Measurements from ENCODE around the gene PRPF4. TPM values are rescaled to one million over a fixed set of nuclear protein-coding genes. Genes with fewer than 3 reads are reported as not detected.
"Not testable (repeated sequence)": the region's sequence is repeated elsewhere in the genome, so short reads cannot be mapped to it uniquely, and the experiment has no call there.

Gene PRPF4
- total RNA-seq, 6 experiments from 2014 or later: 24.5 to 32.8 (median 29.4) TPM

DNA sequence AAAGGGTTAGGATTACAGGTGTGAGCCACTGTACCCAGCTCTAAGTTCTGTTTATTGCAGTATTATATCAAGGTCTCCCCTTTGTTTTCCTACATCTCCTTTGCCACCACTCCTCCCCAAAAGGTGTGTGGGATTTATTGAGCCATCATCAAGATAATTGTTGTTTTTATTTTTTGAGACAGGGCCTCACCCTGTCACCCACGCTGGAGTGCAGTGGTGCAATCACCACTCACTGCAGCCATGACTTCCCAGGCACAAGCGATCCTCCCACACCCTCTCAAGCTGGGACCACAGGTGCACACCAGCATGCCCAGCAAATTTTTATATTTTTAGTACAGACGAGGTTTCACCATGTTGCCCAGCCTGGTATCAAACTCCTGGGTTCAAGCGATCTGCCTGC, 29.6 kb upstream of the PRPF4 start:
- H3K9me3 Mint-ChIP-seq: no peaks in the 10 kb centered on the region
- H3K27ac Mint-ChIP-seq: no peak overlapping the region
- no peak for DNase-seq
- H3K27me3 Mint-ChIP-seq (ENCODE audit: insufficient read depth): no peaks in the 10 kb centered on the region; the same call in 1 of the 2 replicates
- no peak overlapping the region for H3K4me3 Mint-ChIP-seq
- TF ChIP-seq CTCF (IDR thresholded peaks at IDR 0.05): no peak
- no peaks in the 10 kb centered on the region for H3K4me1 Mint-ChIP-seq (ENCODE audit: low read depth)
- peaks cover 9% of the 10 kb centered on the region; the same call in 1 of the 2 replicates for H3K36me3 Mint-ChIP-seq (ENCODE audit: low read depth)

- H3K4me3 Mint-ChIP-seq: no peak overlapping the region
These were observed 28.5 kb upstream of the PRPF4 start for GRCh38 chr9:113246928-113247327.

GRCh38 chr9:113247640-113248039, 27.8 kb upstream of the PRPF4 start:
- H3K9me3 Mint-ChIP-seq: no peaks in the 10 kb centered on the region
- peaks cover 9% of the 10 kb centered on the region; the same call in 1 of the 2 replicates for H3K36me3 Mint-ChIP-seq (ENCODE audit: low read depth)
- H3K4me3 Mint-ChIP-seq: no peak overlapping the region
- H3K27ac Mint-ChIP-seq: no peak overlapping the region
- TF ChIP-seq CTCF (IDR thresholded peaks at IDR 0.05): no peak
- DNase-seq: no peak
- H3K4me1 Mint-ChIP-seq (ENCODE audit: low read depth): no peaks in the 10 kb centered on the region
- no peaks in the 10 kb centered on the region; the same call in 1 of the 2 replicates for H3K27me3 Mint-ChIP-seq (ENCODE audit: insufficient read depth)

More at GRCh38 chr9:113246928-113247327, 28.5 kb upstream of the PRPF4 start:
- DNase-seq: no peak
- Mint-ChIP-seq H3K36me3 (ENCODE audit: low read depth) (peaks cover 9% of the 10 kb centered on the region; the same call in 1 of the 2 replicates), H3K9me3 (no peaks in the 10 kb centered on the region), H3K4me1 (ENCODE audit: low read depth) (no peaks in the 10 kb centered on the region), H3K27ac (no peak overlapping the region), H3K27me3 (ENCODE audit: insufficient read depth) (no peaks in the 10 kb centered on the region; the same call in 1 of the 2 replicates)
- no peak for TF ChIP-seq CTCF (IDR thresholded peaks at IDR 0.05)

GRCh38 chr9:113249661-113250060, 25.8 kb upstream of the PRPF4 start:
- H3K4me3 Mint-ChIP-seq; H3K27me3 Mint-ChIP-seq (ENCODE audit: insufficient read depth); H3K9me3 Mint-ChIP-seq; H3K4me1 Mint-ChIP-seq (ENCODE audit: low read depth); H3K27ac Mint-ChIP-seq; DNase-seq; H3K36me3 Mint-ChIP-seq (ENCODE audit: low read depth): not testable (repeated sequence)

DNA sequence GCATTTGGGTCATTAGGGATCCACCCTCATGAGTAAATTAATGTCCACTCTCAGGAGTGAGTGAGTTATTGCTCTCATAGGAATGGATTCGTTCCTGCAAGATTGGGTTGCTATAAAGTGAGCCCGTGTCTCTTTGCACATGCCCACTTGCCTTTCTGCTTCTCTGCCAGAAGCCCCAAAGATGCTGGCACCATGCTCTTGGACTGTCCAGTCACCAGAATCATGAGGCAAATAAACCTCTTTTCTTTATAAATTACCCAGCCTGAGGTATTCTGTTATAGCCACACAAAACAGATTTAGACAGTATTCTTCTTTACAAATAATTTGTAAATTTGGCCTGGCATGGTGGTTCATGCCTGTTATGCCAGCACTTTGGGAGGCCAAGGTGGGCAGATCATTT, 24.7 kb upstream of the PRPF4 start:
- peaks cover 9% of the 10 kb centered on the region; the same call in 1 of the 2 replicates for H3K36me3 Mint-ChIP-seq (ENCODE audit: low read depth)
- H3K9me3 Mint-ChIP-seq: no peaks in the 10 kb centered on the region
- no peaks in the 10 kb centered on the region; the same call in 1 of the 2 replicates for H3K27me3 Mint-ChIP-seq (ENCODE audit: insufficient read depth)
- no peak for DNase-seq
- no peak overlapping the region for H3K4me3 Mint-ChIP-seq
- no peak overlapping the region for H3K27ac Mint-ChIP-seq
- no peaks in the 10 kb centered on the region for H3K4me1 Mint-ChIP-seq (ENCODE audit: low read depth)
- no peak for TF ChIP-seq CTCF (IDR thresholded peaks at IDR 0.05)

- Mint-ChIP-seq H3K4me1 (ENCODE audit: low read depth) (no peaks in the 10 kb centered on the region), H3K27ac (no peak overlapping the region), H3K4me3 (no peak overlapping the region), H3K9me3 (no peaks in the 10 kb centered on the region), H3K27me3 (ENCODE audit: insufficient read depth) (no peaks in the 10 kb centered on the region), H3K36me3 (ENCODE audit: low read depth) (peaks cover 16% of the 10 kb centered on the region)
- DNase-seq: no peak
- TF ChIP-seq CTCF (IDR thresholded peaks at IDR 0.05): no peak
These were observed 20.5 kb upstream of the PRPF4 start for GRCh38 chr9:113254991-113255390.

Measured in HFFc6 (cell line).